Measurements from ENCODE around the gene GPR176.

GPR176 gene

DNA sequence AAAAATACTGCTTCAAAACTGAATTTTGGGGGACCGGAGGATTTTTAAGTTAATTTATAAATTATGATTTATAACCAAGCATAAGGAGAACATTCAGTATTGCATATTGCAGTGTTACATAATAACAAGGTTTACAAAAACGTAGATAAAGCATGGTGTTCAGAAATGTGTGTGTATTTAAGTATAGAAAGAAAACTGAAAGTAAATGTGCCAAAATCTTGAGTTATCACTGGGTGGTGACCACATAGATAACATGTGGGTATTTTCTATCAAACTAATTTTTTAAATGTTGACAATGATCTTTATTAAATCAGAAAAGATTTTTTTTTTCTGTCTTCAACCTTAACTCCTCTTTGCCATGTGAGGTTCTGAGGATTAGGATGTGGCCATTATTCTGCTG is 46.5 kb upstream of the GPR176 start:
- H2BK120ac ChIP-seq (ENCODE audit: low read depth, low read length) = no peak overlapping the region
- no peak overlapping the region for H3K18ac ChIP-seq (ENCODE audit: low read length)
- no peak overlapping the region for H4K91ac ChIP-seq (ENCODE audit: low read depth, low read length, poor library complexity)
- no peak overlapping the region for H3K4me3 ChIP-seq (ENCODE audit: low read length in 2 of 2)
- H3K36me3 ChIP-seq (replicated peaks in 1 of 2; ENCODE audit: control insufficient read depth in 2 of 2, insufficient read depth in 2 of 2, low read length in 2 of 2) = peaks cover 19 to 91% of the 10 kb centered on the region in 2 donors
- H3K14ac ChIP-seq (ENCODE audit: low read length) = no peak overlapping the region
- DNase-seq (ENCODE audit: low spot score) = no peak
- no peak overlapping the region for H2BK5ac ChIP-seq (ENCODE audit: low read length)
- no peaks in the 10 kb centered on the region for H3K27me3 ChIP-seq (ENCODE audit: control insufficient read depth in 3 of 3, insufficient read depth in 3 of 3, low read depth in 1 of 3, low read length in 3 of 3)
- no peak overlapping the region for H4K8ac ChIP-seq (ENCODE audit: low read depth, low read length)
- H2AFZ ChIP-seq (ENCODE audit: low read length) = no peak overlapping the region
- no peak overlapping the region for H3K9ac ChIP-seq (ENCODE audit: low read depth, low read length, poor library complexity)
- no peak overlapping the region for H2BK15ac ChIP-seq (ENCODE audit: low read length)
- no peak overlapping the region for H3K4me2 ChIP-seq (ENCODE audit: insufficient read depth, low read length, poor library complexity, severe bottlenecking)
- no peak overlapping the region for H3K27ac ChIP-seq (replicated peaks; ENCODE audit: low read length)
- H3K9me3 ChIP-seq (replicated peaks in 1 of 2; ENCODE audit: control insufficient read depth in 2 of 2, insufficient read depth in 1 of 2, low read depth in 1 of 2, low read length in 2 of 2) = no peaks in the 10 kb centered on the region
- H2AK5ac ChIP-seq (ENCODE audit: low read depth, low read length) = no peak overlapping the region
- no peak overlapping the region for H2BK12ac ChIP-seq (ENCODE audit: low read length)
- no peaks in the 10 kb centered on the region for H3K79me1 ChIP-seq (ENCODE audit: low read depth, low read length)
- no peak overlapping the region for H3K4ac ChIP-seq (ENCODE audit: low read length)
- no peak overlapping the region for H3K23ac ChIP-seq (ENCODE audit: low read depth, low read length, poor library complexity)
- no CpG with 5 or more reads among the region's 2 CpGs for WGBS, 2 donors (ENCODE audit: extremely low coverage in 2 of 2, insufficient read length in 2 of 2, insufficient replicate concordance in 1 of 2)
- H3K4me1 ChIP-seq (ENCODE audit: control insufficient read depth in 2 of 2, insufficient read depth in 1 of 2, low read depth in 1 of 2, low read length in 2 of 2) = no peaks in the 10 kb centered on the region

DNA sequence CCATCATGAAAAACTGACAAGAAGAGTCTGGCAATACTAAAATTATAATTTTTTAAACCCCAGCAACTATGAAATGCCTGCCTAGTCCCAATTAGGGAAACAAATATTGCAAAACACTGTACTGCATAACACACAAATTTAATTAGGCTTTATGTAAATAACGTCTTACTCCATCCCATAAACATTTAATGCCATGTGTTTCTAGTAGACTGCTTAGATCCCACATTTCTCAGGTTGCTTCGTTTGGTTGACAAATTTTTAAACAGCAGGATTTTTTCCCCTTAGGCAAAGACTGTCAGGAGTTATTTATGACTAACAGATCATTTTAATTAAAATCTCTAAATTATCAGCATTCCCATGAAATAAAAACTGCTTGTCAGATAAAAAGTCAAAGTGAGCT is 43.7 kb upstream of the GPR176 start:
- H3K27ac ChIP-seq (replicated peaks; ENCODE audit: low read length) = no peak overlapping the region
- H3K4me2 ChIP-seq (ENCODE audit: insufficient read depth, low read length, poor library complexity, severe bottlenecking) = no peak overlapping the region
- H3K23ac ChIP-seq (ENCODE audit: low read depth, low read length, poor library complexity) = no peak overlapping the region
- H2BK120ac ChIP-seq (ENCODE audit: low read depth, low read length) = no peak overlapping the region
- H2BK5ac ChIP-seq (ENCODE audit: low read length) = no peak overlapping the region
- no peak for DNase-seq (ENCODE audit: low spot score)
- no peak overlapping the region for H3K4ac ChIP-seq (ENCODE audit: low read length)
- H3K9ac ChIP-seq (ENCODE audit: low read depth, low read length, poor library complexity) = no peak overlapping the region
- H3K9me3 ChIP-seq (replicated peaks in 1 of 2; ENCODE audit: control insufficient read depth in 2 of 2, insufficient read depth in 1 of 2, low read depth in 1 of 2, low read length in 2 of 2) = no peaks in the 10 kb centered on the region
- H3K27me3 ChIP-seq (ENCODE audit: control insufficient read depth in 3 of 3, insufficient read depth in 3 of 3, low read depth in 1 of 3, low read length in 3 of 3) = no peaks in the 10 kb centered on the region
- no peak overlapping the region for H2BK12ac ChIP-seq (ENCODE audit: low read length)
- no peak overlapping the region for H3K14ac ChIP-seq (ENCODE audit: low read length)
- no peak overlapping the region for H3K4me3 ChIP-seq (ENCODE audit: low read length in 2 of 2)
- no peak overlapping the region for H2AFZ ChIP-seq (ENCODE audit: low read length)
- H3K18ac ChIP-seq (ENCODE audit: low read length) = no peak overlapping the region
- H3K79me1 ChIP-seq (ENCODE audit: low read depth, low read length) = no peaks in the 10 kb centered on the region
- H3K4me1 ChIP-seq (ENCODE audit: control insufficient read depth in 2 of 2, insufficient read depth in 1 of 2, low read depth in 1 of 2, low read length in 2 of 2) = peaks cover 0 to 2% of the 10 kb centered on the region in 2 donors
- WGBS, 2 donors (ENCODE audit: extremely low coverage in 2 of 2, insufficient read length in 2 of 2, insufficient replicate concordance in 1 of 2) = no CpG with 5 or more reads among the region's 2 CpGs
- H4K8ac ChIP-seq (ENCODE audit: low read depth, low read length) = no peak overlapping the region
- H2AK5ac ChIP-seq (ENCODE audit: low read depth, low read length) = no peak overlapping the region
- peaks cover 20 to 91% of the 10 kb centered on the region in 2 donors for H3K36me3 ChIP-seq (replicated peaks in 1 of 2; ENCODE audit: control insufficient read depth in 2 of 2, insufficient read depth in 2 of 2, low read length in 2 of 2)
- H2BK15ac ChIP-seq (ENCODE audit: low read length) = no peak overlapping the region
- no peak overlapping the region for H4K91ac ChIP-seq (ENCODE audit: low read depth, low read length, poor library complexity)

DNA sequence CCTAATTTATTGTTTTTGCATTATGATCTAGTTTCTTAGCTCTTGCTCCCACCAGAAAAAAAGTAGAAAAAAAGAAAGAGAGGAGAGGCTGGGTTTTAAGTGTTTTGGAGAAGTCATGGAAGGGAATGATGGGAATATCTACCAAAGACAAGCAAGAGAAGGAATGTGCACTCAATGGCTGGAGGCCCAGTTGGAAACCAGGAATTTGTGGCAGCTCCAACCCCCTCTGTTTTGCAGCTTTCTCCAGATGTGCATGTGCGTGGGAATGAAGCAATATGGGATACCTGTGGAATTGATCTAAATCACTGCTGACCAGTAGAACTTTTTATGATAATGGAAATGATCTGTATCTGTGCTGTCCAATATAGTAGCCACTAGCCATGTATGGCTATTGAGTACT is 41.0 kb upstream of the GPR176 start:
- H3K27me3 ChIP-seq (ENCODE audit: control insufficient read depth in 3 of 3, insufficient read depth in 3 of 3, low read depth in 1 of 3, low read length in 3 of 3) = no peaks in the 10 kb centered on the region
- no peak overlapping the region for H3K18ac ChIP-seq (ENCODE audit: low read length)
- no peak overlapping the region for H2AFZ ChIP-seq (ENCODE audit: low read length)
- H3K23ac ChIP-seq (ENCODE audit: low read depth, low read length, poor library complexity) = no peak overlapping the region
- H3K79me1 ChIP-seq (ENCODE audit: low read depth, low read length) = no peaks in the 10 kb centered on the region
- H3K27ac ChIP-seq (replicated peaks; ENCODE audit: low read length) = no peak overlapping the region
- no peak overlapping the region for H2BK12ac ChIP-seq (ENCODE audit: low read length)
- H3K4me1 ChIP-seq (ENCODE audit: control insufficient read depth in 2 of 2, insufficient read depth in 1 of 2, low read depth in 1 of 2, low read length in 2 of 2) = peaks cover 0 to 3% of the 10 kb centered on the region in 2 donors
- H3K4me2 ChIP-seq (ENCODE audit: insufficient read depth, low read length, poor library complexity, severe bottlenecking) = no peak overlapping the region
- H2BK15ac ChIP-seq (ENCODE audit: low read length) = no peak overlapping the region
- no peak overlapping the region for H4K91ac ChIP-seq (ENCODE audit: low read depth, low read length, poor library complexity)
- no peak overlapping the region for H3K14ac ChIP-seq (ENCODE audit: low read length)
- peaks cover 15 to 91% of the 10 kb centered on the region in 2 donors for H3K36me3 ChIP-seq (replicated peaks in 1 of 2; ENCODE audit: control insufficient read depth in 2 of 2, insufficient read depth in 2 of 2, low read length in 2 of 2)
- no CpG with 5 or more reads among the region's 1 CpG for WGBS, 2 donors (ENCODE audit: extremely low coverage in 2 of 2, insufficient read length in 2 of 2, insufficient replicate concordance in 1 of 2)
- H2BK5ac ChIP-seq (ENCODE audit: low read length) = no peak overlapping the region
- no peak overlapping the region for H2AK5ac ChIP-seq (ENCODE audit: low read depth, low read length)
- H3K4me3 ChIP-seq (ENCODE audit: low read length in 2 of 2) = no peak overlapping the region
- no peaks in the 10 kb centered on the region for H3K9me3 ChIP-seq (replicated peaks in 1 of 2; ENCODE audit: control insufficient read depth in 2 of 2, insufficient read depth in 1 of 2, low read depth in 1 of 2, low read length in 2 of 2)
- no peak overlapping the region for H3K9ac ChIP-seq (ENCODE audit: low read depth, low read length, poor library complexity)
- no peak overlapping the region for H2BK120ac ChIP-seq (ENCODE audit: low read depth, low read length)
- no peak for DNase-seq (ENCODE audit: low spot score)
- no peak overlapping the region for H4K8ac ChIP-seq (ENCODE audit: low read depth, low read length)
- H3K4ac ChIP-seq (ENCODE audit: low read length) = no peak overlapping the region

DNA sequence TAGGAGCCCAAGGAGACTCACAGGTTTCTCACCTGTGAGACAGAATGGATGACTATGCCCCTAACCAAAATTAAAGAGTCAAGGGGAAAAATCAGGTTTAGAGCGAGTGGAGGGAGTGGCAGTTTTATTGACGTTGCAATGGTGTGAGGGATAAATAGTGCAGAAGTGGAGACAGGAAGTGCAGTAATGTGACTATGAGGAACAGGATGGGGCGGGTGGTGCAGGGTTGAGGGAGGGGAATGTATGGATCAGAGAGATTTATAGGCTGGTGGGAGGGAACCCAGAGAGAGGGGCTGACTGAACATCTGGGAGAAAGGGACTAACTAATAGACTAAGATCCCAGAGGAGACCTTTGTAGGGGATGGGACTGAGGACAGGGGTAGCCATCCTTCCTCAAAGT is 40.3 kb upstream of the GPR176 start:
- H3K4me2 ChIP-seq (ENCODE audit: insufficient read depth, low read length, poor library complexity, severe bottlenecking) = no peak overlapping the region
- H2AK5ac ChIP-seq (ENCODE audit: low read depth, low read length) = no peak overlapping the region
- no peak overlapping the region for H3K27ac ChIP-seq (replicated peaks; ENCODE audit: low read length)
- no peak for DNase-seq (ENCODE audit: low spot score)
- no peak overlapping the region for H4K8ac ChIP-seq (ENCODE audit: low read depth, low read length)
- H3K23ac ChIP-seq (ENCODE audit: low read depth, low read length, poor library complexity) = no peak overlapping the region
- no CpG with 5 or more reads among the region's 3 CpGs for WGBS, 2 donors (ENCODE audit: extremely low coverage in 2 of 2, insufficient read length in 2 of 2, insufficient replicate concordance in 1 of 2)
- H3K14ac ChIP-seq (ENCODE audit: low read length) = no peak overlapping the region
- H2BK12ac ChIP-seq (ENCODE audit: low read length) = no peak overlapping the region
- no peak overlapping the region for H3K9ac ChIP-seq (ENCODE audit: low read depth, low read length, poor library complexity)
- H3K79me1 ChIP-seq (ENCODE audit: low read depth, low read length) = no peaks in the 10 kb centered on the region
- H3K36me3 ChIP-seq (replicated peaks in 1 of 2; ENCODE audit: control insufficient read depth in 2 of 2, insufficient read depth in 2 of 2, low read length in 2 of 2) = peaks cover 13 to 91% of the 10 kb centered on the region in 2 donors
- no peak overlapping the region for H3K4ac ChIP-seq (ENCODE audit: low read length)
- no peaks in the 10 kb centered on the region for H3K9me3 ChIP-seq (replicated peaks in 1 of 2; ENCODE audit: control insufficient read depth in 2 of 2, insufficient read depth in 1 of 2, low read depth in 1 of 2, low read length in 2 of 2)
- H2BK120ac ChIP-seq (ENCODE audit: low read depth, low read length) = no peak overlapping the region
- peaks cover 0 to 3% of the 10 kb centered on the region in 2 donors for H3K4me1 ChIP-seq (ENCODE audit: control insufficient read depth in 2 of 2, insufficient read depth in 1 of 2, low read depth in 1 of 2, low read length in 2 of 2)
- H3K4me3 ChIP-seq (ENCODE audit: low read length in 2 of 2) = no peak overlapping the region
- H4K91ac ChIP-seq (ENCODE audit: low read depth, low read length, poor library complexity) = no peak overlapping the region
- no peaks in the 10 kb centered on the region for H3K27me3 ChIP-seq (ENCODE audit: control insufficient read depth in 3 of 3, insufficient read depth in 3 of 3, low read depth in 1 of 3, low read length in 3 of 3)
- H2AFZ ChIP-seq (ENCODE audit: low read length) = no peak overlapping the region
- H2BK15ac ChIP-seq (ENCODE audit: low read length) = no peak overlapping the region
- no peak overlapping the region for H3K18ac ChIP-seq (ENCODE audit: low read length)
- no peak overlapping the region for H2BK5ac ChIP-seq (ENCODE audit: low read length)

Data from neuronal stem cell (in vitro differentiated cells).